ENCODE data around the gene SH3BGRL3. TPM values are rescaled to one million over a fixed set of nuclear protein-coding genes. Genes with fewer than 3 reads are reported as not detected.

The SH3BGRL3 gene
- total and polyA plus RNA-seq, 2 of the 13 experiments (the other 11 are each of a cell fraction or from before 2014, with no cell fraction given), result 11.4 to 12.2 TPM

DNA sequence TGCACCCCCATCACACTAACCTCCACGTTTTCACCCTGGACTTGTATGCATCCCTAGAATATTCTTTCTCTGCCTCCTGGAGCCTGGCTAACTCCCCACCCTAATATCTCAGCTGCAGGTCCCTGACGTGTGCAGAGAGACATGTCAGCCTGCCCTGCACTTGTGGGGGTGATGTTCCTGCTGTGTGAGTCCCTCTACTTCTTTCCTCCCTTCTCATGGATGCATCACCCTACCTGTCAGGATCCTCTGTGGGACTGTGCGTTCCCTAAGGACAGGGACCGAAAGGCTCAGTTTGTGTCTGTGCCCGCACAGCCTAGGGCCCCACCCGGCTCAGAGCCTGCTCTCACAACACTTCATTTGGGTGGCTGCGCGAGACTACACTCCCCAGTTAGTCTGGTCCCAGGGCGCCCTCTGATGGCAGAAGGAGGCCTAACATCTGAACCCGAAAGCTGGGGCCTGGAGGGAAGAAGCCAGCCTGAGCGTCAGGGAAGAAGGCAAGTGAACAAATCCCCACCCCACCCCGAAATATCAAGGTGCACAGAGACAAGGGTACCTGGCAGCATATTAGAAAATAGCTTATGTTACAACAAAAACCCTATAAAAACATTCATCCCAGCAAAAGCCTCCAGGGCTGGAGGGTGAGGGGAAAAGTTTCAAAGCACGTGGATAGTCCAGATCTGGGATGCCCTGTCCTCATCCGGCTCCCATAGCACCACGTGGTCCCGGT is 41.6 kb downstream of the SH3BGRL3 start (continued):
- TF ChIP-seq ZNF660 (CRISPR knock-in tag; IDR thresholded peaks at IDR 0.05; ENCODE audit: borderline replicate concordance, low read depth), result no peak
- TF ChIP-seq TMF1 (CRISPR knock-in tag; IDR thresholded peaks at IDR 0.05; ENCODE audit: low read depth), result no peak
- no peak for TF ChIP-seq MLLT10 (CRISPR knock-in tag; IDR thresholded peaks at IDR 0.05)
- no peak for TF ChIP-seq ZNF83 (CRISPR knock-in tag; IDR thresholded peaks at IDR 0.05; ENCODE audit: borderline replicate concordance)
- no peak for TF ChIP-seq ZNF512B (CRISPR knock-in tag; IDR thresholded peaks at IDR 0.05; ENCODE audit: borderline replicate concordance)
- TF ChIP-seq PCBP2 (optimal IDR thresholded peaks at IDR 0.05; ENCODE audit: low read depth, low read length, poor library complexity, severe bottlenecking), result no peak
- no peak for TF ChIP-seq RBAK (CRISPR knock-in tag; IDR thresholded peaks at IDR 0.05)
- TF ChIP-seq NFRKB (IDR thresholded peaks at IDR 0.05), result no peak
- no peak for TF ChIP-seq CEBPG (CRISPR knock-in tag; IDR thresholded peaks at IDR 0.05)
- TF ChIP-seq ZNF18 (CRISPR knock-in tag; IDR thresholded peaks at IDR 0.05; ENCODE audit: insufficient replicate concordance), result no peak
- no peak for TF ChIP-seq RNF219 (CRISPR knock-in tag; IDR thresholded peaks at IDR 0.05)
- no peak for TF ChIP-seq PBX3 (CRISPR knock-in tag; IDR thresholded peaks at IDR 0.05; ENCODE audit: borderline replicate concordance)
- no peak for TF ChIP-seq ARHGAP35 (CRISPR knock-in tag; IDR thresholded peaks at IDR 0.05; ENCODE audit: borderline replicate concordance)
- TF ChIP-seq MYNN (CRISPR knock-in tag; IDR thresholded peaks at IDR 0.05; ENCODE audit: low read depth), result no peak
- peak; percentile 87 for TF ChIP-seq SMC3 (IDR thresholded peaks at IDR 0.05; ENCODE audit: low read length)
- no peak for TF ChIP-seq NFAT5 (CRISPR knock-in tag; IDR thresholded peaks at IDR 0.05)
